ENCODE results near the gene NOL12. TPM values are rescaled to one million over a fixed set of nuclear protein-coding genes. Genes with fewer than 3 reads are reported as not detected.

NOL12 gene
- total RNA-seq, 1 donor from 2014 or later = 23.9 TPM

- Mint-ChIP-seq H3K4me1 (ENCODE audit: unreplicated experiment) (peaks cover 10% of the 10 kb centered on the region), H3K9me3 (no peaks in the 10 kb centered on the region), H3K27ac (peak overlapping the region; percentile 55), H3K4me3 (peak overlapping the region; percentile 83), H3K27me3 (no peaks in the 10 kb centered on the region), H3K36me3 (no peaks in the 10 kb centered on the region)
- TF ChIP-seq CTCF (conservative IDR thresholded peaks at IDR 0.05) = no peak
- DNase-seq (ENCODE audit: extremely low spot score, unreplicated experiment) = no peak
These were observed 10.0 kb upstream of the NOL12 start for GRCh38 chr22:37675930-37676735.

- no peaks in the 10 kb centered on the region for H3K27me3 Mint-ChIP-seq
- H3K27ac Mint-ChIP-seq = peak overlapping the region; percentile 74
- H3K9me3 Mint-ChIP-seq = no peaks in the 10 kb centered on the region
- H3K36me3 Mint-ChIP-seq = no peaks in the 10 kb centered on the region
- H3K4me3 Mint-ChIP-seq = peak overlapping the region; percentile 86
- TF ChIP-seq CTCF (conservative IDR thresholded peaks at IDR 0.05) = no peak
- peak; percentile 78 for DNase-seq (ENCODE audit: extremely low spot score, unreplicated experiment)
- H3K4me1 Mint-ChIP-seq (ENCODE audit: unreplicated experiment) = peaks cover 17% of the 10 kb centered on the region
These were observed 9.2 kb upstream of the NOL12 start for GRCh38 chr22:37676736-37677492.

- Mint-ChIP-seq H3K27me3 (no peaks in the 10 kb centered on the region), H3K4me1 (ENCODE audit: unreplicated experiment) (peaks cover 17% of the 10 kb centered on the region), H3K9me3 (no peaks in the 10 kb centered on the region), H3K36me3 (no peaks in the 10 kb centered on the region), H3K27ac (peak overlapping the region; percentile 74), H3K4me3 (peak overlapping the region; percentile 86)
- no peak for TF ChIP-seq CTCF (conservative IDR thresholded peaks at IDR 0.05)
- DNase-seq (ENCODE audit: extremely low spot score, unreplicated experiment) = no peak
These were observed 8.6 kb upstream of the NOL12 start for GRCh38 chr22:37677493-37677974.

- Mint-ChIP-seq H3K4me3 (no peak overlapping the region), H3K36me3 (no peaks in the 10 kb centered on the region), H3K9me3 (no peaks in the 10 kb centered on the region), H3K4me1 (ENCODE audit: unreplicated experiment) (peaks cover 17% of the 10 kb centered on the region), H3K27me3 (no peaks in the 10 kb centered on the region), H3K27ac (no peak overlapping the region)
- TF ChIP-seq CTCF (conservative IDR thresholded peaks at IDR 0.05) = no peak
- no peak for DNase-seq (ENCODE audit: extremely low spot score, unreplicated experiment)
These were observed 7.8 kb upstream of the NOL12 start for GRCh38 chr22:37678372-37678771.

- Mint-ChIP-seq H3K36me3 (no peaks in the 10 kb centered on the region), H3K4me1 (ENCODE audit: unreplicated experiment) (peaks cover 17% of the 10 kb centered on the region), H3K4me3 (peak overlapping the region; percentile 39), H3K27ac (no peak overlapping the region), H3K27me3 (no peaks in the 10 kb centered on the region), H3K9me3 (no peaks in the 10 kb centered on the region)
- no peak for DNase-seq (ENCODE audit: extremely low spot score, unreplicated experiment)
- TF ChIP-seq CTCF (conservative IDR thresholded peaks at IDR 0.05) = no peak
These were observed 6.5 kb upstream of the NOL12 start for GRCh38 chr22:37679670-37680069.

All from type B pancreatic cell (in vitro differentiated cells).